ENCODE data around the gene TTC9C.

DNA sequence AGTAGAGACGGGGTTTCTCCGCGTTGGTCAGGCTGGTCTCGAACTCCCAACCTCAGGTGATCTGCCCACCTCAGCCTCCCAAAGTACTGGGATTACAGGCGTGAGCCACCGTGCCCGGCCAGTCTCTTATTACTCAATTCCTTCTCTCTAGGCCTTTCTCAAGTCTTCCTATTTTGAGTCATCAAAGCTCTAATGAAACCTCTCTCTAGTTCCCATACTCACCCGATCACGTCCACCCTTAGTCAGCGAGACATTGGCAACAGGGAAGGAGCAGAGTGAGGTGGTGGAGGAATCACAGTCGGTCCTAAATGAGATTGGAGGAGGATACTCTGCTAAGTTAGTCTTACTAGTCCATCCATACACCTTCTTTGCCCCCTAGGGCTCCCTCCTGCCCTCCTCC, 26.0 kb upstream of the TTC9C start:
- TF ChIP-seq, protein P1, sequence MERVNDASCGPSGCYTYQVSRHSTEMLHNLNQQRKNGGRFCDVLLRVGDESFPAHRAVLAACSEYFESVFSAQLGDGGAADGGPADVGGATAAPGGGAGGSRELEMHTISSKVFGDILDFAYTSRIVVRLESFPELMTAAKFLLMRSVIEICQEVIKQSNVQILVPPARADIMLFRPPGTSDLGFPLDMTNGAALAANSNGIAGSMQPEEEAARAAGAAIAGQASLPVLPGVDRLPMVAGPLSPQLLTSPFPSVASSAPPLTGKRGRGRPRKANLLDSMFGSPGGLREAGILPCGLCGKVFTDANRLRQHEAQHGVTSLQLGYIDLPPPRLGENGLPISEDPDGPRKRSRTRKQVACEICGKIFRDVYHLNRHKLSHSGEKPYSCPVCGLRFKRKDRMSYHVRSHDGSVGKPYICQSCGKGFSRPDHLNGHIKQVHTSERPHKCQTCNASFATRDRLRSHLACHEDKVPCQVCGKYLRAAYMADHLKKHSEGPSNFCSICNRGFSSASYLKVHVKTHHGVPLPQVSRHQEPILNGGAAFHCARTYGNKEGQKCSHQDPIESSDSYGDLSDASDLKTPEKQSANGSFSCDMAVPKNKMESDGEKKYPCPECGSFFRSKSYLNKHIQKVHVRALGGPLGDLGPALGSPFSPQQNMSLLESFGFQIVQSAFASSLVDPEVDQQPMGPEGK (CRISPR knock-in tag; IDR thresholded peaks at IDR 0.05; ENCODE audit: borderline replicate concordance): no peak
- TF ChIP-seq ZFP30 (CRISPR knock-in tag; IDR thresholded peaks at IDR 0.05) (no peak), TCF4 (CRISPR knock-in tag; IDR thresholded peaks at IDR 0.05; ENCODE audit: borderline replicate concordance) (no peak), ZNF8 (CRISPR knock-in tag; IDR thresholded peaks at IDR 0.05) (no peak), ARNTL (CRISPR knock-in tag; IDR thresholded peaks at IDR 0.05; ENCODE audit: borderline replicate concordance, low read depth) (no peak), ZFP3 (CRISPR knock-in tag; IDR thresholded peaks at IDR 0.05) (no peak), RARB (CRISPR knock-in tag; IDR thresholded peaks at IDR 0.05) (no peak)
- TF ChIP-seq, protein P2, sequence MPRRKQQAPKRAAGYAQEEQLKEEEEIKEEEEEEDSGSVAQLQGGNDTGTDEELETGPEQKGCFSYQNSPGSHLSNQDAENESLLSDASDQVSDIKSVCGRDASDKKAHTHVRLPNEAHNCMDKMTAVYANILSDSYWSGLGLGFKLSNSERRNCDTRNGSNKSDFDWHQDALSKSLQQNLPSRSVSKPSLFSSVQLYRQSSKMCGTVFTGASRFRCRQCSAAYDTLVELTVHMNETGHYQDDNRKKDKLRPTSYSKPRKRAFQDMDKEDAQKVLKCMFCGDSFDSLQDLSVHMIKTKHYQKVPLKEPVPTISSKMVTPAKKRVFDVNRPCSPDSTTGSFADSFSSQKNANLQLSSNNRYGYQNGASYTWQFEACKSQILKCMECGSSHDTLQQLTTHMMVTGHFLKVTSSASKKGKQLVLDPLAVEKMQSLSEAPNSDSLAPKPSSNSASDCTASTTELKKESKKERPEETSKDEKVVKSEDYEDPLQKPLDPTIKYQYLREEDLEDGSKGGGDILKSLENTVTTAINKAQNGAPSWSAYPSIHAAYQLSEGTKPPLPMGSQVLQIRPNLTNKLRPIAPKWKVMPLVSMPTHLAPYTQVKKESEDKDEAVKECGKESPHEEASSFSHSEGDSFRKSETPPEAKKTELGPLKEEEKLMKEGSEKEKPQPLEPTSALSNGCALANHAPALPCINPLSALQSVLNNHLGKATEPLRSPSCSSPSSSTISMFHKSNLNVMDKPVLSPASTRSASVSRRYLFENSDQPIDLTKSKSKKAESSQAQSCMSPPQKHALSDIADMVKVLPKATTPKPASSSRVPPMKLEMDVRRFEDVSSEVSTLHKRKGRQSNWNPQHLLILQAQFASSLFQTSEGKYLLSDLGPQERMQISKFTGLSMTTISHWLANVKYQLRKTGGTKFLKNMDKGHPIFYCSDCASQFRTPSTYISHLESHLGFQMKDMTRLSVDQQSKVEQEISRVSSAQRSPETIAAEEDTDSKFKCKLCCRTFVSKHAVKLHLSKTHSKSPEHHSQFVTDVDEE (CRISPR knock-in tag; IDR thresholded peaks at IDR 0.05): no peak
- TF ChIP-seq, protein P3, sequence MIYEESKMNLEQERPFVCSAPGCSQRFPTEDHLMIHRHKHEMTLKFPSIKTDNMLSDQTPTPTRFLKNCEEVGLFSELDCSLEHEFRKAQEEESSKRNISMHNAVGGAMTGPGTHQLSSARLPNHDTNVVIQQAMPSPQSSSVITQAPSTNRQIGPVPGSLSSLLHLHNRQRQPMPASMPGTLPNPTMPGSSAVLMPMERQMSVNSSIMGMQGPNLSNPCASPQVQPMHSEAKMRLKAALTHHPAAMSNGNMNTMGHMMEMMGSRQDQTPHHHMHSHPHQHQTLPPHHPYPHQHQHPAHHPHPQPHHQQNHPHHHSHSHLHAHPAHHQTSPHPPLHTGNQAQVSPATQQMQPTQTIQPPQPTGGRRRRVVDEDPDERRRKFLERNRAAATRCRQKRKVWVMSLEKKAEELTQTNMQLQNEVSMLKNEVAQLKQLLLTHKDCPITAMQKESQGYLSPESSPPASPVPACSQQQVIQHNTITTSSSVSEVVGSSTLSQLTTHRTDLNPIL (CRISPR knock-in tag; IDR thresholded peaks at IDR 0.05; ENCODE audit: low read depth): no peak
